ENCODE data around the gene CMSS1. TPM values are rescaled to one million over a fixed set of nuclear protein-coding genes. Genes with fewer than 3 reads are reported as not detected.

The CMSS1 gene
- polyA plus RNA-seq, 1 donor = 20.2 TPM

GRCh38 chr3:99810403-99810802 is 7.3 kb upstream of the CMSS1 start:
- no peak for DNase-seq
- WGBS (ENCODE audit: insufficient coverage, low lambda C conversion rate) = no CpG with 5 or more reads among the region's 1 CpG
- no peak overlapping the region for H3K4me3 ChIP-seq (ENCODE audit: low read length)
- no peak overlapping the region for H3K27ac ChIP-seq (ENCODE audit: low read length)
- H3K36me3 ChIP-seq (ENCODE audit: control insufficient read depth, insufficient read depth, low read length) = no peaks in the 10 kb centered on the region
- H3K4me1 ChIP-seq (ENCODE audit: control insufficient read depth, insufficient read depth, low read length) = no peaks in the 10 kb centered on the region
- no peaks in the 10 kb centered on the region for H3K9me3 ChIP-seq (ENCODE audit: control insufficient read depth, low read depth, low read length)
- no peaks in the 10 kb centered on the region for H3K27me3 ChIP-seq (ENCODE audit: control insufficient read depth, insufficient read depth, low read length)

DNA sequence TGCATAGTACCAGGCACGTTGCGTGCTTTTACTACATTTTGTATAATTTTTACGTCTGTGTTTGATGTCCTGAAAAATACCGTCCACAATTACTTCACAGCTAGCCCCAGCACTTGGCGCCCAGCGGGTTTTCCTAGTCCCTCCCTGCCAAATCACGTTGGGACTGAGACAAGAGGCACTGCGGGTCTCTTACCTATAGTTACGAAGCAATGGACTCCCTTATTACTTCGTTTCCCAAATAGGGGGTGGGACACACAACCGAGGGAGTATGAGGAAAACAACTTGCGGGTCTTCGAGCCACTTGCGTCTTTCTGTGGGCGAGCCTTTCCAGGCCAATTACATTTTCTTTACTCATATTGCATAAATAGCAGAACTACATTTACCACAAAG is 620 bp upstream of the CMSS1 start:
- WGBS (ENCODE audit: insufficient coverage, low lambda C conversion rate) = no CpG with 5 or more reads among the region's 15 CpGs
- DNase-seq = no peak

GRCh38 chr3:99818818-99819217 is 1.2 kb downstream of the CMSS1 start:
- peaks cover 3% of the 10 kb centered on the region for H3K4me1 ChIP-seq (ENCODE audit: control insufficient read depth, insufficient read depth, low read length)
- H3K27ac ChIP-seq (ENCODE audit: low read length) = no peak overlapping the region
- no peaks in the 10 kb centered on the region for H3K9me3 ChIP-seq (ENCODE audit: control insufficient read depth, low read depth, low read length)
- no CpG with 5 or more reads among the region's 2 CpGs for WGBS (ENCODE audit: insufficient coverage, low lambda C conversion rate)
- no peaks in the 10 kb centered on the region for H3K36me3 ChIP-seq (ENCODE audit: control insufficient read depth, insufficient read depth, low read length)
- H3K27me3 ChIP-seq (ENCODE audit: control insufficient read depth, insufficient read depth, low read length) = no peaks in the 10 kb centered on the region
- no peak overlapping the region for H3K4me3 ChIP-seq (ENCODE audit: low read length)
- DNase-seq = no peak

More for the DNA sequence above, 620 bp upstream of the CMSS1 start:
- H3K27me3 ChIP-seq (ENCODE audit: control insufficient read depth, insufficient read depth, low read length) = no peaks in the 10 kb centered on the region
- peak overlapping the region; percentile 90 for H3K27ac ChIP-seq (ENCODE audit: low read length)
- no peaks in the 10 kb centered on the region for H3K9me3 ChIP-seq (ENCODE audit: control insufficient read depth, low read depth, low read length)
- H3K4me1 ChIP-seq (ENCODE audit: control insufficient read depth, insufficient read depth, low read length) = peaks cover 3% of the 10 kb centered on the region
- no peaks in the 10 kb centered on the region for H3K36me3 ChIP-seq (ENCODE audit: control insufficient read depth, insufficient read depth, low read length)
- peak overlapping the region; percentile 79 for H3K4me3 ChIP-seq (ENCODE audit: low read length)

DNA sequence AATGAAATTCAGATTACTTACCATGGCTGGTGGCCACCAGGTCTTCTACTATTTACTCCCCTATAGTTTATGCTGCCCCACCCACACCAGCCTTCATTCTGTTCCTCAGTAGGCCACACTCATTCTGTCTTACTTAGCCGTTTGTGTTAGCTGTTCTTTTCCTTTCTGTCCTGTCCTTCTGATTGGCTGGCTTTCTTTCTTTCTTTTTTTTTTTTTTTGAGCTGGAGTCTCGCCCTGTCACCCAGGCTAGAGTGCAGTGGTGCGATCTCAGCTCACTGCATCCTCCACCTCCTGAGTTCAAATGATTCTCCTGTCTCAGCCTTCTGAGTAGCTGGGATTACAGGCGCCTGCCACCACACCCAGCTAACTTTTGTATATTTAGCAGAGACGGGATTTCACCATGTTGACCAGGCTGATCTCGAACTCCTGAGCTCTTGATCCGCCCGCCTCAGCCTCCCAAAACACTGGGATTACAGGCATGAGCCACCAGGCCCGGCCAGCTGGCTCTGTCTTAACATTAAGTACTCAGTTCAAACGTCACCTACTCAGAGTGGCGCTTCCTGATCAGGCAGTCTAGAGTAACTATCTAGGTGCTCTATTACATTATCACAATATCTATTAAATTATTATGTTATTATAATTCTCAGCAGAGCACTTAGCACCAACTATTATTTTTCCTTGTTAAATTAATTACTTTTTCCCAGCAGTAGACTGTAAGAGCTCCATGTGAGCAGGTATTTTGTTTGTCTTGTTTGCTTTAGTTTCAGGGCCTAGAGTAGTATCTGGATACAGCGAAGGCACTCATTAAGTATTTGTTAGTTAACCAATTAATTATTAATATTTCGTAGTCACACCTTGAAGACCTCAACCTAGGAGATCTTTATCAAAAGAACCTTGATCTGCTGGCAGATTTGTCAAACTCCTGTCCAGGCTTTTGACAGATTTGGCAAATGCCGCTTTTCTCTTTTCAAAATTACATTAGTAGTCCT is 6.4 kb downstream of the CMSS1 start:
- Histone ChIP-seq H3K4me1 (ENCODE audit: control insufficient read depth, insufficient read depth, low read length) (no peaks in the 10 kb centered on the region), H3K9me3 (ENCODE audit: control insufficient read depth, low read depth, low read length) (no peaks in the 10 kb centered on the region), H3K36me3 (ENCODE audit: control insufficient read depth, insufficient read depth, low read length) (no peaks in the 10 kb centered on the region), H3K4me3 (ENCODE audit: low read length) (no peak overlapping the region), H3K27ac (ENCODE audit: low read length) (no peak overlapping the region), H3K27me3 (ENCODE audit: control insufficient read depth, insufficient read depth, low read length) (no peaks in the 10 kb centered on the region)
- DNase-seq = no peak
- 61% methylated on average over 2 of the region's 14 CpGs for WGBS (ENCODE audit: insufficient coverage, low lambda C conversion rate)

DNA sequence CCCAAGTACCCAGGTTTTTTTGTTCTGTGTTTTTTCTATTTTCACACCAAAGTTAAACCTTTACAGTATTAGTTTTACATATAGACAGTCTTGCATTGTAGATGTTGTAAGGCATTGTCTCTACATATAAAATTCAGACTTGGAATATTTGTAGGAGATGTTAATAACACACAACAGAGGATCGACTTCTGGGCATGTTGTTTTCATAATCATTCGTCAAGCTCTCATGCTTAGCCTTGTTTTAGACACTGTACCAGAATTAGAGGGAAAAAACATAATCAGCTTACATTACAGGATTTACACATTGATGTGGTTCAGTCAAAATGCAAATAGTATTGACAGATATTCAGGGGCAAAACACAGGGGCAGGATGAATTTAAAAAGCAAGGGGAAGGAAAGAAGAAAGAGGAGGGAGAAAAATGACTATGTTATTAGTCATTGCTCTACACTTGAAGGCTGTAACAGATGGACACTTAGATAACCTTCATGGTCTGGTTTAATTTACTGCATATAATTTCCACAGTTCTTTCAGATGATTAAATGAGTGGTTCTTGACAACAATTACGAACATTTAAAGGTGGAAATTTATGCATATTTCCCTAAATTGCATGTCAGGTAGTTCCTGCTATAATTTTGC is 7.5 kb downstream of the CMSS1 start:
- Histone ChIP-seq H3K36me3 (ENCODE audit: control insufficient read depth, insufficient read depth, low read length) (no peaks in the 10 kb centered on the region), H3K4me3 (ENCODE audit: low read length) (no peak overlapping the region), H3K27me3 (ENCODE audit: control insufficient read depth, insufficient read depth, low read length) (no peaks in the 10 kb centered on the region), H3K27ac (ENCODE audit: low read length) (no peak overlapping the region), H3K4me1 (ENCODE audit: control insufficient read depth, insufficient read depth, low read length) (no peaks in the 10 kb centered on the region), H3K9me3 (ENCODE audit: control insufficient read depth, low read depth, low read length) (no peaks in the 10 kb centered on the region)
- DNase-seq = no peak
- WGBS (ENCODE audit: insufficient coverage, low lambda C conversion rate) = no CpG with 5 or more reads among the region's 3 CpGs

DNA sequence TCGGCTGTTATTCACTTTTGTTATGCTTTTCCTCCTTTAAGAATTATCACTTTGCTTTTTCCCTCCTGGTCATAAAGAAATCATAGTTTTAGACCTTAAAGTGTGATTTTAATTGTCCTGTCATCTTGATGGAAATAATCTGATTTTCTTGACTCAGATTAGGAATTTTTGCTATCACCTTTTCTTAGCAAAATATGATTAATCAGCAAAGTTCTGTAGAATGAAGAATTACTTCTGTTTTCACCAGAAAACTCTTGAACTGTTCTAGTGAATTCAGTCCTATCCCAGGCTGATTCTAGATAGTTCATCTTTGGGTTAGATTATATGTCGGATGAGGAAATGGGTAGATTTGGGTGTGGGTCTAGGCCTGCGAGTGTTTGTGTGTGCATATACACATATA is 12.2 kb downstream of the CMSS1 start:
- no peaks in the 10 kb centered on the region for H3K27me3 ChIP-seq (ENCODE audit: control insufficient read depth, insufficient read depth, low read length)
- no peak overlapping the region for H3K4me3 ChIP-seq (ENCODE audit: low read length)
- WGBS (ENCODE audit: insufficient coverage, low lambda C conversion rate) = no CpG with 5 or more reads among the region's 3 CpGs
- no peaks in the 10 kb centered on the region for H3K9me3 ChIP-seq (ENCODE audit: control insufficient read depth, low read depth, low read length)
- H3K27ac ChIP-seq (ENCODE audit: low read length) = no peak overlapping the region
- H3K4me1 ChIP-seq (ENCODE audit: control insufficient read depth, insufficient read depth, low read length) = no peaks in the 10 kb centered on the region
- no peak for DNase-seq
- H3K36me3 ChIP-seq (ENCODE audit: control insufficient read depth, insufficient read depth, low read length) = no peaks in the 10 kb centered on the region

GRCh38 chr3:99833617-99834205 is 16.0 kb downstream of the CMSS1 start:
- no peak overlapping the region for H3K27ac ChIP-seq (ENCODE audit: low read length)
- no peak for DNase-seq
- H3K27me3 ChIP-seq (ENCODE audit: control insufficient read depth, insufficient read depth, low read length) = no peaks in the 10 kb centered on the region
- no peaks in the 10 kb centered on the region for H3K9me3 ChIP-seq (ENCODE audit: control insufficient read depth, low read depth, low read length)
- H3K4me3 ChIP-seq (ENCODE audit: low read length) = no peak overlapping the region
- no peaks in the 10 kb centered on the region for H3K36me3 ChIP-seq (ENCODE audit: control insufficient read depth, insufficient read depth, low read length)
- peaks cover 5% of the 10 kb centered on the region for H3K4me1 ChIP-seq (ENCODE audit: control insufficient read depth, insufficient read depth, low read length)
- no CpG with 5 or more reads among the region's 4 CpGs for WGBS (ENCODE audit: insufficient coverage, low lambda C conversion rate)

DNA sequence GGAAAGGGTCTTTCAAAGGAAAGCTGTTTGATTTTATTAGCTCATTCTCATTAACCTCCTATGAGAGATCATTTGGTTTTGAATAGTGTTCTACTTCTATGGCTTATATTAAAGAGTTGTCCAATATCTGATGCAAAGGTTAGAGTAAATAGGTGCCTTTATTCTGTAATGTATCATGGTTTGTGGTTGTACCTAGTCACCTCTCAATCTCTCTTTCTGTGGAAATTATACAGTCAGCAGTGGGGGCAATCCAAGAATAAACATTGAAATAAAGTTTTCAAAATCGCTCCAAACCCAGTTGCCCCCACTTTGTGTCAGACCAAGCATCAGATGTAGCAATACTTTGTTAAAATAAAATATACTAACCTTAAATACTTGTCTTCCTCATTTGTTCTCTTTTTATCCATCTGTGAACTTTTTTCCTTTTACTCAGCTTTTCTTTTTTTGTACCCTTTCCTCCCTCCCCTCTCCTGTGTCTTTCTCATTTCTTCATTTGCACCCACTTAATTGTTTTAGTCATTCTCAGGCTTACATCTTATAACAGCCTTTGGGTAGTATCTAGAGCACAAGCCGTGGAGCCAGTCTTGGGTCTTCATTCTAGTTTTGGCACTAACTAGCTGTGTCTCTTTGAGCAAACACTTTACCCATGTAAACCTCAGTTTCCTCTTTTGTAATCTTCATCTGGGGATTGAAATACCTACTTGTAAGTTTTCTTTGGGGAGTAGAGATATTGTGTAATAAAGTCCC is 16.7 kb downstream of the CMSS1 start:
- peaks cover 5% of the 10 kb centered on the region for H3K4me1 ChIP-seq (ENCODE audit: control insufficient read depth, insufficient read depth, low read length)
- WGBS (ENCODE audit: insufficient coverage, low lambda C conversion rate) = 100% methylated on average over 1 of the region's 2 CpGs
- H3K27ac ChIP-seq (ENCODE audit: low read length) = no peak overlapping the region
- DNase-seq = no peak
- H3K9me3 ChIP-seq (ENCODE audit: control insufficient read depth, low read depth, low read length) = no peaks in the 10 kb centered on the region
- no peaks in the 10 kb centered on the region for H3K36me3 ChIP-seq (ENCODE audit: control insufficient read depth, insufficient read depth, low read length)
- H3K27me3 ChIP-seq (ENCODE audit: control insufficient read depth, insufficient read depth, low read length) = no peaks in the 10 kb centered on the region
- H3K4me3 ChIP-seq (ENCODE audit: low read length) = no peak overlapping the region

- H3K27me3 ChIP-seq (ENCODE audit: control insufficient read depth, insufficient read depth, low read length) = no peaks in the 10 kb centered on the region
- 94% methylated on average over 3 of the region's 3 CpGs for WGBS (ENCODE audit: insufficient coverage, low lambda C conversion rate)
- no peak overlapping the region for H3K27ac ChIP-seq (ENCODE audit: low read length)
- no peaks in the 10 kb centered on the region for H3K36me3 ChIP-seq (ENCODE audit: control insufficient read depth, insufficient read depth, low read length)
- H3K4me3 ChIP-seq (ENCODE audit: low read length) = no peak overlapping the region
- DNase-seq = no peak
- no peaks in the 10 kb centered on the region for H3K9me3 ChIP-seq (ENCODE audit: control insufficient read depth, low read depth, low read length)
- peaks cover 5% of the 10 kb centered on the region for H3K4me1 ChIP-seq (ENCODE audit: control insufficient read depth, insufficient read depth, low read length)
These were observed 19.0 kb downstream of the CMSS1 start for GRCh38 chr3:99836681-99837080.

DNA sequence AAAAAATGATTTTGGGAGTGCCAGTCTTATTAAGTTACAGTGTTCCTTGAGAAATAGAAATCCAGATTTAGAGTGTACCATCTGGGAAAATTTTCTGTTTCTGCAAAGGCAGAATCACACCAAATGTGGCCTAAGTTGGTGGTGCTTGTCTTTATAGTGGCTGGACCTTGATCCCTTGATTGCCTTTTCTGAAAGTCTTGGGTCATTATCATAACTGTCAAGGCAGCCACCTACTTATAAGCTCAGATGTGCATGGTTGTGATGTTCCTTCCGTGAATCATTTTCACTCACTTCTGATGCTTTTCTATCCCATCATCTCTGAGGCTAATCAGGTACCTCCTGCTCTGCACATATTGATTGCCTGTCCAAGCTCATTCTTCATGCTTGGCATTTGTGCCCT is 20.1 kb downstream of the CMSS1 start:
- Histone ChIP-seq H3K4me3 (ENCODE audit: low read length) (no peak overlapping the region), H3K4me1 (ENCODE audit: control insufficient read depth, insufficient read depth, low read length) (peaks cover 5% of the 10 kb centered on the region), H3K36me3 (ENCODE audit: control insufficient read depth, insufficient read depth, low read length) (no peaks in the 10 kb centered on the region), H3K27me3 (ENCODE audit: control insufficient read depth, insufficient read depth, low read length) (no peaks in the 10 kb centered on the region), H3K27ac (ENCODE audit: low read length) (no peak overlapping the region), H3K9me3 (ENCODE audit: control insufficient read depth, low read depth, low read length) (no peaks in the 10 kb centered on the region)
- peak in 1 of 2 donors; percentile 41 for DNase-seq
- no CpG with 5 or more reads among the region's 1 CpG for WGBS (ENCODE audit: insufficient coverage, low lambda C conversion rate)
